Measurements from ENCODE around the gene NUDT16L1. TPM values are rescaled to one million over a fixed set of nuclear protein-coding genes. Genes with fewer than 3 reads are reported as not detected.

The NUDT16L1 gene
- total and polyA plus RNA-seq, 9 of the 15 experiments (the other 6 are each of a cell fraction or from before 2014, with no cell fraction given): 1.4 to 37.6 (median 13.7) TPM

GRCh38 chr16:4734730-4735535, 41.6 kb downstream of the NUDT16L1 start (continued):
- TF ChIP-seq FOXP4 (CRISPR knock-in tag; IDR thresholded peaks at IDR 0.05; ENCODE audit: borderline replicate concordance) (0 out of 2 replicates have a peak, but pooled peaks have one; percentile 11), ZNF668 (CRISPR knock-in tag; IDR thresholded peaks at IDR 0.05) (no peak), BCOR (IDR thresholded peaks at IDR 0.05) (0 out of 2 replicates have a peak, but pooled peaks have one; percentile 17), POLR2A (conservative IDR thresholded peaks at IDR 0.05) (peak; percentile 59), MYC (IDR thresholded peaks at IDR 0.05; ENCODE audit: low read depth, low read length) (peak; percentile 55), MYC (CRISPR knock-in tag; IDR thresholded peaks at IDR 0.05; ENCODE audit: borderline replicate concordance, low read depth) (no peak), PML (IDR thresholded peaks at IDR 0.05; ENCODE audit: low read length) (no peak), MXI1 (IDR thresholded peaks at IDR 0.05; ENCODE audit: low read depth, low read length) (peak; percentile 97), RFX1 (IDR thresholded peaks at IDR 0.05) (peak; percentile 99), ZBTB7A (IDR thresholded peaks at IDR 0.05; ENCODE audit: borderline replicate concordance, control insufficient read depth, low read depth, low read length) (peak; percentile 72; the same call in 1 of the 2 replicates), ZNF395 (CRISPR knock-in tag; IDR thresholded peaks at IDR 0.05) (0 out of 2 replicates have a peak, but pooled peaks have one; percentile 45), ZKSCAN8 (CRISPR knock-in tag; IDR thresholded peaks at IDR 0.05) (no peak), RBM25 (IDR thresholded peaks at IDR 0.05; ENCODE audit: low read depth, low read length, severe bottlenecking) (peak; percentile 13), HDAC1 (IDR thresholded peaks at IDR 0.05) (peak in 1 of 2 experiments; percentile 98; a peak in 2 of 4 replicates), FOXJ2 (tag; IDR thresholded peaks at IDR 0.05) (0 out of 2 replicates have a peak, but pooled peaks have one; percentile 60), BMI1 (IDR thresholded peaks at IDR 0.05; ENCODE audit: low read length) (peak; percentile 91)
- TF ChIP-seq, protein P1, sequence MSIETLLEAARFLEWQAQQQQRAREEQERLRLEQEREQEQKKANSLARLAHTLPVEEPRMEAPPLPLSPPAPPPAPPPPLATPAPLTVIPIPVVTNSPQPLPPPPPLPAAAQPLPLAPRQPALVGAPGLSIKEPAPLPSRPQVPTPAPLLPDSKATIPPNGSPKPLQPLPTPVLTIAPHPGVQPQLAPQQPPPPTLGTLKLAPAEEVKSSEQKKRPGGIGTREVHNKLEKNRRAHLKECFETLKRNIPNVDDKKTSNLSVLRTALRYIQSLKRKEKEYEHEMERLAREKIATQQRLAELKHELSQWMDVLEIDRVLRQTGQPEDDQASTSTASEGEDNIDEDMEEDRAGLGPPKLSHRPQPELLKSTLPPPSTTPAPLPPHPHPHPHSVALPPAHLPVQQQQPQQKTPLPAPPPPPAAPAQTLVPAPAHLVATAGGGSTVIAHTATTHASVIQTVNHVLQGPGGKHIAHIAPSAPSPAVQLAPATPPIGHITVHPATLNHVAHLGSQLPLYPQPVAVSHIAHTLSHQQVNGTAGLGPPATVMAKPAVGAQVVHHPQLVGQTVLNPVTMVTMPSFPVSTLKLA (conservative IDR thresholded peaks at IDR 0.05): peak; percentile 99 to 100
- TF ChIP-seq, protein P2, sequence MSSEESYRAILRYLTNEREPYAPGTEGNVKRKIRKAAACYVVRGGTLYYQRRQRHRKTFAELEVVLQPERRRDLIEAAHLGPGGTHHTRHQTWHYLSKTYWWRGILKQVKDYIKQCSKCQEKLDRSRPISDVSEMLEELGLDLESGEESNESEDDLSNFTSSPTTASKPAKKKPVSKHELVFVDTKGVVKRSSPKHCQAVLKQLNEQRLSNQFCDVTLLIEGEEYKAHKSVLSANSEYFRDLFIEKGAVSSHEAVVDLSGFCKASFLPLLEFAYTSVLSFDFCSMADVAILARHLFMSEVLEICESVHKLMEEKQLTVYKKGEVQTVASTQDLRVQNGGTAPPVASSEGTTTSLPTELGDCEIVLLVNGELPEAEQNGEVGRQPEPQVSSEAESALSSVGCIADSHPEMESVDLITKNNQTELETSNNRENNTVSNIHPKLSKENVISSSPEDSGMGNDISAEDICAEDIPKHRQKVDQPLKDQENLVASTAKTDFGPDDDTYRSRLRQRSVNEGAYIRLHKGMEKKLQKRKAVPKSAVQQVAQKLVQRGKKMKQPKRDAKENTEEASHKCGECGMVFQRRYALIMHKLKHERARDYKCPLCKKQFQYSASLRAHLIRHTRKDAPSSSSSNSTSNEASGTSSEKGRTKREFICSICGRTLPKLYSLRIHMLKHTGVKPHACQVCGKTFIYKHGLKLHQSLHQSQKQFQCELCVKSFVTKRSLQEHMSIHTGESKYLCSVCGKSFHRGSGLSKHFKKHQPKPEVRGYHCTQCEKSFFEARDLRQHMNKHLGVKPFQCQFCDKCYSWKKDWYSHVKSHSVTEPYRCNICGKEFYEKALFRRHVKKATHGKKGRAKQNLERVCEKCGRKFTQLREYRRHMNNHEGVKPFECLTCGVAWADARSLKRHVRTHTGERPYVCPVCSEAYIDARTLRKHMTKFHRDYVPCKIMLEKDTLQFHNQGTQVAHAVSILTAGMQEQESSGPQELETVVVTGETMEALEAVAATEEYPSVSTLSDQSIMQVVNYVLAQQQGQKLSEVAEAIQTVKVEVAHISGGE (CRISPR knock-in tag; IDR thresholded peaks at IDR 0.05): 0 out of 6 replicates have a peak, but pooled peaks of 1 of the 3 experiments have one; percentile 6
